GM13976 (cell line): Measurements from ENCODE around the gene SRGAP1.

Source experiments
- DNase-seq: peaks from one replicate; pipeline ENCODE4 v3.0.0; 2012; ENCODE audit warnings: low spot score
- in situ Hi-C: fragments of 300-500 bp; cut with MboI; formaldehyde crosslinking; loops from one replicate; pipeline ENCODE4 v1.12.0; 2022; ENCODE audit warnings: low sequenced_read_pairs, mixed read lengths, inconsistent platforms; ENCODE audit not compliant: unreplicated experiment
- TF ChIP-seq, protein P1 (sequence below): IDR thresholded peaks from 2 replicates; pipeline ENCODE4 v1.5.1; 2012; ENCODE audit warnings: borderline replicate concordance, mild to moderate bottlenecking; ENCODE audit not compliant: insufficient read depth; ENCODE audit errors: extremely low read depth, missing control alignments, control extremely low read depth

Gene SRGAP1

DNA sequence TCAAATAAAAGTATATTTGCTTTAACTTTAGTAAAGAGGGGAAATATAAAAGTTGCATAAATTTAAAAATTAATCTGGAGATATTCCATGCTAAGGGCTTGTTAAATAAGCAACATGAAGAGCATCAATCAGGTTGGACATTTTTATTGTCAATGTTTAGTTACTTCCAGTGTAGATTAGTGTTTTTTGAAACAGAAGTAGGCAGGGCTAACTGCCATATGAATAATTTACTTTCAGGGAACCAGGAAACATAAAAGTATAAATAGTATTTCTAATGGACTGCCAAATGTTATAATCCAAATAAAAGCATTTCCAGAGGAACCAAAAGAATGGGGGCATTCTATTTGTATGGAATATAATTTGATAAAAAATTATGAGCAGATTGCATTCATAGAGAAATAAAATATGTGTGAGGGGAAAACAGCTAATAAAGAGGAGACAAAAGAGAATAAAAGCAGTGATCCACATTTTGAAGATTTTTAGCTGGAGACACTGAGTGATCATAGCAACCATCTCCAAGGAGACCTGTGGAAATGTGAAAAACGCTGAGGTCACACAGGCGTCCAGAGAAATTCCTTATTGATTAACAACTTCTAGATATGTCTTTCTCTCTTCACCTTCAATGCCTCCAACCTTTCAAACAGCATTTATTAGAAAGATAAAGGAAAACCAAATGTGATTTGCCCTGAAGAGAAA, 70.8 kb downstream of the SRGAP1 start:
- no peak for DNase-seq
- in situ Hi-C loops = no loop called here
- TF ChIP-seq, protein P1, sequence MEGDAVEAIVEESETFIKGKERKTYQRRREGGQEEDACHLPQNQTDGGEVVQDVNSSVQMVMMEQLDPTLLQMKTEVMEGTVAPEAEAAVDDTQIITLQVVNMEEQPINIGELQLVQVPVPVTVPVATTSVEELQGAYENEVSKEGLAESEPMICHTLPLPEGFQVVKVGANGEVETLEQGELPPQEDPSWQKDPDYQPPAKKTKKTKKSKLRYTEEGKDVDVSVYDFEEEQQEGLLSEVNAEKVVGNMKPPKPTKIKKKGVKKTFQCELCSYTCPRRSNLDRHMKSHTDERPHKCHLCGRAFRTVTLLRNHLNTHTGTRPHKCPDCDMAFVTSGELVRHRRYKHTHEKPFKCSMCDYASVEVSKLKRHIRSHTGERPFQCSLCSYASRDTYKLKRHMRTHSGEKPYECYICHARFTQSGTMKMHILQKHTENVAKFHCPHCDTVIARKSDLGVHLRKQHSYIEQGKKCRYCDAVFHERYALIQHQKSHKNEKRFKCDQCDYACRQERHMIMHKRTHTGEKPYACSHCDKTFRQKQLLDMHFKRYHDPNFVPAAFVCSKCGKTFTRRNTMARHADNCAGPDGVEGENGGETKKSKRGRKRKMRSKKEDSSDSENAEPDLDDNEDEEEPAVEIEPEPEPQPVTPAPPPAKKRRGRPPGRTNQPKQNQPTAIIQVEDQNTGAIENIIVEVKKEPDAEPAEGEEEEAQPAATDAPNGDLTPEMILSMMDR = no peak

DNA sequence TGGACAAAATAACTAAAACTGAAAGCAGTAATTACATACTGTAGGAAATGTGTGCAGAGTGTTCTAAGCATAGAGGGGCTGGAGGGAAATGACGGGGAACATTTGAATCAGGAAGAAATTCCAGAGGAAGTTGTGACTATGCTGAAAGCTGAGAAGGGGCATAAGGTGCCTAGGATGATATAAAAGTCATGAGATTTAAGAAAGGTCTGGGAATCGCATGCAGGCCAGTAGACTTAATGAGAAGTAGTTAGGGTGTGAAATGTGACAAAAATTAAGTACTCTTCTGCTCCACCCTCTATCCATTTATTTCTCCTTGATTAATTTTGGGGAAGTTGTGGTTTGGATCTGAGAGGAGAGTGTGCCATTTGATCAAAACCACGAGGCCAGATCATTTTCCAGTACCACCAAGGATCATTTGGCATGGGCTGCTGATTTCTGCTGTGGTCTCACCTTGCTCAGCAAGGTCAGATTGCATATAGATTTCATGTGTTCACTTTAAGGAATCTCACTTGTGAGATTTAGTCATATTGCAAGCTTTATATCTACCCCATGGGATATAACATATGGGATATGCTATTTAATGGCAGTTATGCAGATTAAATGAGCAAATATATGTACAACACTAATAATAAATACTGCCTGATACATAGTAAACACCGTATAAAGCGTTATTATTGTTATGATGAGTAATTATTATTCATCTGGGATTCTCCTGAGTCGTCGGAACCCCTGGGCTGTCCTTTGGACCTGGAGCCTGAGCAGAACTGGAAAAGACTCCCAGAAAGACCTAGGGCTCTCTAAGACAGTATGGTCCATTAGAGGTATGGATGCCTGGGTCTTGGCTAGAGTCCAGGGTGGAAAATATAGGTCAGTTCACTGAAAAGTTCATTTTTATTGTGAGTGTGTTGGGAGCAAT, 72.3 kb downstream of the SRGAP1 start:
- DNase-seq = no peak
- TF ChIP-seq, protein P1 = no peak
- in situ Hi-C loops = no loop called here

DNA sequence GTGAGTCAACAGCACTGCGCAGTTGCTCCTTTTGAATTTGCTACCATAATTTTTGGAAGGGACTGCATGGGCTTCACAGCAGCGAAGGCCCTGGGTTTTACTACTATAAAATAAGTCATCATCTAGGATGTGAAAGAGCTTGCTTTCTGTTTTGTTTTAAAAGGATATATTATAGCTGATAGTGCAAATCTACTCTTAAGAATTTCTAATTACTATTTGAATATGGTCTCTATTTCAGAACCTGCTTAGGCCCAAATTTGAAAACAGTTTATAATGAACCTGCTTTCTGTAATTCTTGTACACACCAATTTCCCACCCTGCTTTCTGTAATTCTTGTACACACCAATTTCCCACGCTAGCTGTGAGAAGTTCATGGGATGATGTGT, 73.0 kb downstream of the SRGAP1 start:
- TF ChIP-seq, protein P1 = no peak
- DNase-seq = no peak
- in situ Hi-C loops = no loop called here

DNA sequence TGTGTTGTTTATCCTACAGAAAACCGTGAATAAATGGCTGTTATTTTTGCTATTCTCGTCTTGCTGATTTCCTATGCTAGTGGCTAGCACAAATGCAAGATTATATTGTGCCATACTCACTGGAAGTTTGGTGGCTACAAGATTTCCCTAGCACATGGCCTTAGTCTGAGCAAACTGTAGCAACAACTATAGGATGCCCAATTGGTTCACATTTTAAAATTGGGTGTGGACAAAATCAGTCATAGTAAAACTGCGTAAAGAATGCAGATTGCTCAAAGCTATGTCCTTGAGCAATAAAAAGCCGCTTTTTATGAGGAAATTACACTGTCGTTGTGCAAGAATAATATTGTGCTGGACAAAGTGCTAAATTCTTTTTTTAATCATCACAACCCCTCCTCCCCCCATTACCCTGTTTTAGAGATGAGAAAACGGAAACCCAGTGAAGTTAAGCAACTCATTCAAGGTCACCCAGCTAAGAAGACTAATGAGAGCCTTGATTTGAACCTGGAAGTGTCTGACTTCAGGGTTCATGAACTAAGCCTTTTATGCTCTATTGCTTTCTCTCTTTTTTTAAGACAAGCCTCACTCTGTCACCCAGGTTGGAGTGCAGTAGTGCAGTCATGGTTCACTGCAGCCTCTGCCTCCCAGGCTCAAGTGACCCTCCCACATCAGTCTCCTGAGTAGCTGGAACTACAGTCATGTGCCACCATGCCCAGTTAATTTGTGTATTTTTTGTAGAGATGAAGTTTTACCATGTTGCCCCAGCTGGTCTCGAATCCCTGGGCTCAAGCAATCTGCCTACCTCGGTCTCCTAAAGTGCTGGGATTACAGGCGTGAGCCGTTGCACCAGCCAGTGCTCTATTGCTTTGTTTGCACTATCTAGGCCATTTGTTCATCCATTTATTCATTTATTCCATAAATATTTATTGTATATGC, 73.6 kb downstream of the SRGAP1 start:
- DNase-seq = no peak
- TF ChIP-seq, protein P1 = no peak
- in situ Hi-C loops = no loop called here

DNA sequence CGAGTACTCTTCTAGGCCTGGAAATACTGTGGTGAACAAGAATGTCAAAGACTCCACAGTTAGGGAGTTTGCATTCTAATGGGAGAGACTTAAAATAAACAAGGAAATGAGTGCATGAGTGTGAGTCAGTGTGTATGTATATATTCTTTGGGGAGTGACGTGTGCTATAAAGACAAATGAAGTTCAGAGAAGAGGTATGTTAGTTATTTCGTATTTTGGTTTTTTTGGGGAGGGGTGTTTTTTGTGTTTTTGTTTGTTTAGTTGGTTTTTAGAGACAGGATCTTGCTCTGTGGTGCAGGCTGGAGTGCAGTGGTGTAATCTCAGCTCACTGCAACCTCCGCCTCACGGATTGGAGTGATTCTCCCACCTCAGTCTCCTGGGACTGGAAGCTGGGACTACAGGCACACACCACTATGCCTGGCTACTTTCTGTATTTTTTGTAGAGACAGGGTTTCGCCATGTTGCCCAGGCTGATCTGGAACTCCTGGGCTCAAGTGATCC, 74.3 kb downstream of the SRGAP1 start:
- in situ Hi-C loops = no loop called here
- DNase-seq = no peak
- TF ChIP-seq, protein P1 = no peak

DNA sequence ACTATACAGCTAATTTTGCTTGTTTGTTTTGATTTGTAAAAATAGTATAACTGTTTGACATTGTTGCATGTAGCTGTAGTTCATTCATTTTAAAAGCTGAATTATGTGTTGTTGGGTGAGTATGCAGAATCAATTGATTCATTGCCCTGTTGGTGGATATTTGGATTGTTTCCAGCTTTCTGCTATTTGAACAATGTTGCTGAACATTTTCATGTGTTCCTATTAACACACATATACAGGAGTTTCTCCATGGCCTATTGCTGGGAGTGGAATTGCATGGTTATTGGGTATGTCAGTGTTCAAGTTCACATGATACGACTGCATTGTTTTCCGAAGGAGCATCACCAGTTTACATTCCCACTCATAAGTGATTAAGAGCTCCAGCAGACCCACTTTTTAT, 75.3 kb downstream of the SRGAP1 start:
- in situ Hi-C loops = no loop called here
- TF ChIP-seq, protein P1 = no peak
- DNase-seq = no peak
